Gastrocnemius medialis (tissue), 4 donors: Measurements from ENCODE around the gene AP3S2.

Experiments
- CTCF ChIP-seq, 5 experiments: fragments of 450-650 bp in 3 of 5; fragments of 200-600 bp in 2 of 5; sonication (generic) in 2 of 5; IDR thresholded peaks in 4 of 5; conservative IDR thresholded peaks in 1 of 5; 1 replicate in 4 of 5; 2 replicates in 1 of 5; pipeline ENCODE4 v1.5.1; 2016 to 2019; ENCODE audit warnings: antibody characterized with exemption in 5 of 5, mild to moderate bottlenecking in 3 of 5, moderate library complexity in 3 of 5
- POLR2A ChIP-seq, 2 donors: fragments of 450-650 bp; IDR thresholded peaks; one replicate each; pipeline ENCODE4 v1.6.1; 2017; ENCODE audit warnings: antibody characterized with exemption in 2 of 2, mild to moderate bottlenecking in 2 of 2, moderate library complexity in 2 of 2

GRCh38 chr15:89837830-89838178 lies 56.0 kb downstream of the AP3S2 start:
- TF ChIP-seq CTCF (IDR thresholded peaks at IDR 0.05 in 4 of 5, conservative IDR thresholded peaks at IDR 0.05 in 1 of 5) (no peak), POLR2A (IDR thresholded peaks at IDR 0.05) (no peak)
